Hepatocyte (in vitro differentiated cells): ENCODE results near the gene ABHD16A. TPM values are rescaled to one million over a fixed set of nuclear protein-coding genes. Genes with fewer than 3 reads are reported as not detected.

Source experiments
- DNase-seq: peaks from one replicate; pipeline ENCODE4 v3.0.0-alpha.2; 2016; ENCODE audit warnings: low spot score
- H2AFZ ChIP-seq: fragments of 200-600 bp; sonication (generic); 2 replicates; pipeline ENCODE4 v1.6.0; 2016; ENCODE audit warnings: antibody characterized with exemption, mild to moderate bottlenecking
- H3K27ac ChIP-seq: fragments of 200-600 bp; sonication (generic); 2 replicates; pipeline ENCODE4 v1.5.1; 2016; ENCODE audit warnings: mild to moderate bottlenecking
- H3K27me3 ChIP-seq: fragments of 200-600 bp; sonication (generic); 2 replicates; pipeline ENCODE4 v1.6.1; 2016
- H3K36me3 ChIP-seq: fragments of 200-600 bp; sonication (generic); replicated peaks from 2 replicates; pipeline ENCODE4 v1.5.1; 2016; ENCODE audit warnings: low read depth; ENCODE audit not compliant: insufficient read depth
- H3K4me1 ChIP-seq: fragments of 200-600 bp; sonication (generic); 2 replicates; pipeline ENCODE4 v1.5.1; 2016; ENCODE audit warnings: mild to moderate bottlenecking, moderate library complexity; ENCODE audit not compliant: insufficient read depth
- H3K4me2 ChIP-seq: fragments of 200-600 bp; sonication (generic); 2 replicates; pipeline ENCODE4 v1.6.0; 2016
- H3K4me3 ChIP-seq: fragments of 200-600 bp; sonication (generic); 2 replicates; pipeline ENCODE4 v1.5.1; 2016; ENCODE audit warnings: mild to moderate bottlenecking
- H3K79me2 ChIP-seq: fragments of 200-600 bp; sonication (generic); 2 replicates; pipeline ENCODE4 v1.6.0; 2017; ENCODE audit warnings: mild to moderate bottlenecking
- H3K9me2 ChIP-seq: fragments of 200-600 bp; sonication (generic); replicated peaks from 2 replicates; pipeline ENCODE4 v1.6.0; 2017; ENCODE audit warnings: mild to moderate bottlenecking; ENCODE audit not compliant: insufficient read depth
- H3K9me3 ChIP-seq: fragments of 200-600 bp; sonication (generic); 2 replicates; pipeline ENCODE4 v1.5.1; 2016; ENCODE audit warnings: low read depth, mild to moderate bottlenecking
- H4K20me1 ChIP-seq: fragments of 200-600 bp; sonication (generic); 2 replicates; pipeline ENCODE4 v1.6.0; 2016; ENCODE audit warnings: mild to moderate bottlenecking; ENCODE audit not compliant: insufficient read depth, poor library complexity, severe bottlenecking
- CTCF ChIP-seq: fragments of 200-600 bp; sonication (generic); IDR thresholded peaks from 2 replicates; pipeline ENCODE4 v1.5.1; 2016; ENCODE audit warnings: antibody characterized with exemption, mild to moderate bottlenecking; ENCODE audit not compliant: poor library complexity
- EZH2 ChIP-seq: fragments of 200-600 bp; sonication (generic); IDR thresholded peaks from 2 replicates; pipeline ENCODE4 v1.6.1; 2016; ENCODE audit warnings: antibody characterized with exemption, mild to moderate bottlenecking, borderline replicate concordance
- EZH2phosphoT487 ChIP-seq: fragments of 200-600 bp; sonication (generic); IDR thresholded peaks from one replicate; pipeline ENCODE4 v1.6.1; 2018; ENCODE audit warnings: antibody characterized with exemption, mild to moderate bottlenecking, low read depth, moderate library complexity; ENCODE audit not compliant: unreplicated experiment, severe bottlenecking
- WGBS: methylation state at CpG from one replicate; pipeline ENCODE4 v1.1.6; 2016; ENCODE audit warnings: low lambda C conversion rate; ENCODE audit errors: missing lambda C conversion rate; 5-methylcytosine and 5-hydroxymethylcytosine counted together
- polyA plus RNA-seq: library from polyadenylated mRNA; unstranded; fragments of >200 nt; fragmentation: Nextera tagmentation; extraction: Ambion mirVana; gene quantifications from 2 replicates; pipeline ENCODE4 v1.2.1, GENCODE V29; 2016
- total RNA-seq: library from RNA; depleted of rRNA; stranded (reverse); fragments of >200 nt; gene quantifications from 2 replicates; pipeline ENCODE4 v1.2.3, GENCODE V29; 2014

The ABHD16A gene
- total and polyA plus RNA-seq, 2 experiments from 2014 or later = 63.2 to 94.7 TPM

DNA sequence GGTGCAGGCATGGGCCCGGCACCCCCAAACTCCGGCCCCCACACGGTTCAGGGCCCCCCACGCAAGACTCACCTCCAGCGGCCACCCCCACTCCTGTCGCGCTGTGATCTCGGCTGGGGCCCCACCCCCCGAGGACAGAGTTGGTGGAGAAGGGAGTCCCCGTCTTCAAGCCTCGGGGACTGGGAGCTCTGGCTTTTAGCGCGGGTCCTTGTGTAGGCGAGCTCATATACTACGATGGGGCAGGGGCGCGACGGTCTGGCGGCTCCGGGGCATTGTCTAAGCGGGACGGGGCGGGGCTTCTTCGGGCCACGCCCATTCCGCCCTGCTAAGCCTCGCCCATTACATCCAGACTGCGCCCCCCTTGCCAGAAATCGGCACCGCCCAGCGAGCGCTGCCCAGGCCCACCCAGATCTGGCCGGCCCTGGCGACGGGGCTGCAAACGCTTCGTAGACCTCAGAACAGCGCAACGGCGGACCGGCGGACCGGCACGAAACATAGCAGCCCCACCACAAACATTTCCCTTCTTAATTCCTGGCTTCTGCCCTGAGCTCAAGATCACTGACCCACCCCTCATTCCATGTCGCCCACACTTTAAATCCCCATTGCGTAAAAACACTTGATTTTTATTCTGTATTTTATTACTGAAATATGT is 27.0 kb upstream of the ABHD16A start:
- peak; percentile 97 for DNase-seq
- H3K9me3 ChIP-seq = no peaks in the 10 kb centered on the region
- TF ChIP-seq EZH2 (no peak), CTCF (no peak), EZH2phosphoT487 (no peak)
- H3K4me1 ChIP-seq = peaks cover 19% of the 10 kb centered on the region
- H3K36me3 ChIP-seq = no peaks in the 10 kb centered on the region
- peaks cover 25% of the 10 kb centered on the region for H4K20me1 ChIP-seq
- H3K4me2 ChIP-seq = peak overlapping the region; percentile 82
- H3K79me2 ChIP-seq = peaks cover 54% of the 10 kb centered on the region
- H3K27ac ChIP-seq = peak overlapping the region; percentile 99
- H3K27me3 ChIP-seq = no peaks in the 10 kb centered on the region
- H3K4me3 ChIP-seq = peak overlapping the region; percentile 89
- H2AFZ ChIP-seq = peak overlapping the region; percentile 36
- no peaks in the 10 kb centered on the region for H3K9me2 ChIP-seq
- WGBS = 3% methylated on average over 45 of the region's 46 CpGs

GRCh38 chr6:31729515-31729978 is 26.4 kb upstream of the ABHD16A start:
- H3K79me2 ChIP-seq = peaks cover 48% of the 10 kb centered on the region
- H3K9me3 ChIP-seq = no peaks in the 10 kb centered on the region
- H3K27me3 ChIP-seq = no peaks in the 10 kb centered on the region
- no peak for TF ChIP-seq CTCF
- no peak for TF ChIP-seq EZH2
- TF ChIP-seq EZH2phosphoT487 = no peak
- DNase-seq = peak; percentile 93
- peaks cover 18% of the 10 kb centered on the region for H3K4me1 ChIP-seq
- WGBS = 1% methylated on average over 29 of the region's 29 CpGs
- peak overlapping the region; percentile 82 for H3K4me2 ChIP-seq
- H3K36me3 ChIP-seq = no peaks in the 10 kb centered on the region
- H3K27ac ChIP-seq = peak overlapping the region; percentile 99
- peaks cover 23% of the 10 kb centered on the region for H4K20me1 ChIP-seq
- peak overlapping the region; percentile 89 for H3K4me3 ChIP-seq
- peak overlapping the region; percentile 36 for H2AFZ ChIP-seq
- no peaks in the 10 kb centered on the region for H3K9me2 ChIP-seq

GRCh38 chr6:31728767-31729514 is 25.8 kb upstream of the ABHD16A start, which contains the start of gene DDAH2:
Gene DDAH2, minus strand, starts transcription at chr6:31729299. Its CDS starts 138 bp downstream, at chr6:31729161.
- Histone ChIP-seq H3K4me2 (peak within 1 kb of the TSS; percentile 82), H3K27ac (peak within 1 kb of the TSS; percentile 99), H2AFZ (peak within 1 kb of the TSS; percentile 36), H3K9me3 (no peaks in the 10 kb centered on the region), H3K4me3 (peak within 1 kb of the TSS; percentile 89), H3K9me2 (no peaks in the 10 kb centered on the region), H3K27me3 (no peaks in the 10 kb centered on the region), H3K4me1 (peaks cover 12% of the 10 kb centered on the region), H3K36me3 (no peaks in the 10 kb centered on the region), H4K20me1 (peaks cover 17% of the 10 kb centered on the region), H3K79me2 (peaks cover 42% of the 10 kb centered on the region)
- peak; percentile 31 for DNase-seq
- 45% methylated on average over 27 of the region's 36 CpGs for WGBS
- peak; percentile 76 for TF ChIP-seq CTCF
- TF ChIP-seq EZH2phosphoT487 = no peak
- no peak for TF ChIP-seq EZH2
